Fibroblast of skin of right quadriceps (primary cell): ENCODE measurements around the gene PRKAG1.

Experiments used
- DNase-seq: peaks from one replicate; pipeline ENCODE4 v3.0.0-alpha.2; 2013

Gene PRKAG1

DNA sequence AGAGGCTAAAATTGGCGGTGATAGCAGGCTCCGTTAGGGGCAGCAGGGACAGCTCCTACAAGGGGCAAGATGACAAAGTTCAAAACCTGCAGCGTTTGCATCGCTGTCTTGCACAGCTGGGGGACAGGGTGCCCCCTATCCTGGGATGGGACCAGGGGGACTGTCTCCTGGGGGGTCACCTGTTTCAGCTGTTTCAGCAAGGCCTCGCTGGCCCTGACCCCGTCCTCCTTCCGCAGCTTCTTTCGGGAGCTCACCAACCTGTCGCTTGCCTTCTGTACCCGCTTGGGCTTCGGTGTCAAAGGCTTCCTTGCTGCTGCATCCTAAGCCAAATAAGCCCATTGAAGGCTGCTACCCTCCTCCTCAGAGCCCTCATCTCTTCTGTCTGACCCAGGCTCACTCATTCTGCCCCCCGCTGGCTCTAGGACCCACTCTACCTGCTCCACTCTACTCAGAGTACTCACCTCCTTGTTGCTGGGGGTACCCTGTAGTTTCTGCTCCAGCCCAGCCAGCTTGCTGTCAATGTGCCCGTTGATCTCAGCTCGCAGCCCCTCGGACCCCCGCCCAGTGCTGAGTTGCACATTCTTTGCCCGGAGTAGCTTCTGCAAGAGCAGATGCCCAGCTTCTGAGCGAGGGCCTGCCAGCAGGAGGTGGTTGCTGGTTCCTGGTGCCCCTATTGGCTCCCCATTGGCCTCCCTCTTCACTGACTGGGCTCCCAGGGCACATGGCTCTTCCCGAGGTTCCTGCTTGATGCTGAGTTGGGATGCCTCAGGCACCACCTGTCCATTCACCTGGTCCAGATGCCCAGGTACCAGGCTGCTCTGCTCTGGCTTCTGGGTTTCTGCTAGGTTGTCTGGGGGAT lies 12.4 kb upstream of the PRKAG1 start:
- DNase-seq = no peak

- DNase-seq = no peak
These were observed 11.5 kb upstream of the PRKAG1 start for GRCh38 chr12:49030119-49030518.

DNA sequence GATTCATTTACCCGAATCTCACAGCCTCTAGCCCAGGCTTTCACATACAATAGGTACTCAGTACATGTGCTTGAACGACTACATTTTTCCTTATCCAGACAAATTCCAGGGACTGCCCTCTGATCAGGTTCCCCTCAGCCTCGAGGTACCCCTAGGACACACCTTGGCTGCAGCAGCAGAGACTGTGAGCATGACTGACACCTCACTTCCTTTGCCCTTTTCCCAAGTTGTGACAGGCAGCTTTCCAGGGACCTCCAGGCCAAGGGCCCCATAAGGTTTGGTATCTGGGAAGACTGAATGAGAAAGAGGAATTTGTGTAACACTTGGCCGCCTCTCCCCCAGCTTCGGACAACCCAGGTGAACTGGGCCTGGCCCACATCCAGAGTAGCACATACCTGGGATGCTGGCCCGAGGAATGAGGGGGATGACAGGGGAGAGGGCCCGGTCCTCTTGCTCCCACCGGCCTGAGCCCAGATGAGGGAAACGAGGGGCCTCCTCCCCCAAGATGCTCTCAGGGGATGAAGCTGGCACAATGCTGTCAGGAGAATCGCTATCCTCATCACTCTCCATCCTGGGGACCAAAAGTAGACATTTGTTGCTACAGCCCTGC lies 10.2 kb upstream of the PRKAG1 start:
- no peak for DNase-seq

- no peak for DNase-seq
These were observed 9.4 kb upstream of the PRKAG1 start for GRCh38 chr12:49027846-49028555.

DNA sequence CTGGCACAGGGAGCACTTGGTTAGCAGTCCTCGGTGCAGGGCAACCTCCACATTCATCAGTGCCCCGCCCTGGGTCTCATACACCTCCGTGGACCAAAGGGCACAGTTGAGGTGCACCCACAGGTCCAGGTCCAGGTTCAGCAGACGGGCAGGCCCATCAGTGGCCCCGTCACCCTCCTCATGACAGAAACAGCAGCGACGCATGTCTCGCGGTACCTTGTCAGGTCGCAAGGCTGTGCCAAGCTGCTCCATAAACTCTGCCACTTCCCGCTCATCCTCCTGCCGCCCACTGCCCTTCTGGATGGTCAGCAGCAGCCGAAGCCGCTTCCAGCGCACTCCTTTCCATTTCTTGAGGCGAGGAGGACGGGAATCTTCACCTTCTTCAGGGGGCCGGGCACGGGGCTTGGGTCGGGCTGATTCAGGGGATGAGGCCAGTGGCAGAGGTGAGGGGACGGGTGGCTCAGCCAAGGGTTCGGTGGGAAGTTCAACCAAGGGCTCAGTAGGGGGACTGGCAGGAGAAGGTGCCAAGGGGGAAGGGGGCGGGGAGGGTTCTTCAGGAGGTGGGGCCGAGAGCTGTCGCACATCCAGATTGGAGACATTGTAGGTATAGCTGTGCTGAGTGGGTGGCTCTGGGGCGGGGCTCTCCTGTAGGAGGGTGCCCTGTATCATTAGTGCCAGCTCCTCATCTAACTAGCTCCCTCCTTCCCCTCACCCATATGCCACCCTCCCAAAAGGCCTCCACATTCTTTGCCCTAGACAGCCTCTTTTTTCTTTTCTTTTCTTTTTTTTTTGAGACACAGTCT lies 8.3 kb upstream of the PRKAG1 start:
- DNase-seq = no peak

DNA sequence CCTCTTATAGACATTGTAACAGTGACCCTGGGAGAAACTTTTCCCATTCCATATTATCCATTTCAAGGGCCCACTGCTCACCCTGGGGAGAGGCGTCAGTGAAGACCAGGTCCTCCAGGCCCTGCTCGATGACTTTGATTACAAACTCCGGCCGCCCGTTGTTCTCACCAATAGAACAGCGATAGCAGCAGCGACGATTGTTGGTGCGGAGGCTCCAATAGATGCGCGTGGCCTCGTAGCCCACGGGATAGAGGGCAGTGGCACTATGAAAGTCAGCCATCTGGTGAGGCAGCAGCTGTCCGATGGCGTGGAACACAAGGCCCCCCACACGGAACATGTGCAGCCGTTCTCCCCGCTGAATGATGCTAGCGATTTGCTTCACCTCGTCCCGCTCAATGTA lies 7.5 kb upstream of the PRKAG1 start:
- DNase-seq = no peak

GRCh38 chr12:49025463-49025862 lies 6.9 kb upstream of the PRKAG1 start:
- DNase-seq = no peak

GRCh38 chr12:49024543-49024942 lies 6.0 kb upstream of the PRKAG1 start:
- DNase-seq = no peak

GRCh38 chr12:49023812-49024211 lies 5.2 kb upstream of the PRKAG1 start:
- no peak for DNase-seq

DNA sequence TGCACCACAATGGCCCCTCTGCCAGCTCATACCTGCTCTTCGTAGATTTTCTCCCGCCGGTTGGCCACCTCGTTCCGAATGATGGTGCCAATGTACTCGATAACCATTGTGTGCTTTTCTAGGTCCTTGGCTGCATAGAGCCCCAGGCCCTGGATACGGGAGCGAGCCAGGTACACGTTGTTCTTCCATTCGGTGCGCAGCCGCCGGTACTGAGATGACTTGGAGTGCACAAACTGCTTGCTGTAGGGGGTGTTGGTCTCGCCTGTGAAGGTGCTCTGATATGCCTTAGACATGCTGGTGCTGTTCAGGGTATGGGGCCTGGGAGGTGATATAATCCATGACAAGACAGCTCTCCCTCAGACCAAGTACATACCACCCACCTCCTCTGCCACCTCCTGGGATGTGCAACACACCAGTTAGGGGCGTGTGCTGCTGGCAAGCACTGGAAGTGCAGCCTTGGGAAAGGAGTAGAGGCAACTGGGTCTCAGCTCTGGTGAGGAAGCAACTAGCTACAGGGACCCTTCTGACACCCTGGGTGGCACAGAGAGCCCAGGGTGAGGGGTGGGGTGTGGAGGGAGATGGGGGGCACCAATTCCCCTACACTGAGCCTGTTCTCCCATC lies 4.1 kb upstream of the PRKAG1 start:
- no peak for DNase-seq

DNA sequence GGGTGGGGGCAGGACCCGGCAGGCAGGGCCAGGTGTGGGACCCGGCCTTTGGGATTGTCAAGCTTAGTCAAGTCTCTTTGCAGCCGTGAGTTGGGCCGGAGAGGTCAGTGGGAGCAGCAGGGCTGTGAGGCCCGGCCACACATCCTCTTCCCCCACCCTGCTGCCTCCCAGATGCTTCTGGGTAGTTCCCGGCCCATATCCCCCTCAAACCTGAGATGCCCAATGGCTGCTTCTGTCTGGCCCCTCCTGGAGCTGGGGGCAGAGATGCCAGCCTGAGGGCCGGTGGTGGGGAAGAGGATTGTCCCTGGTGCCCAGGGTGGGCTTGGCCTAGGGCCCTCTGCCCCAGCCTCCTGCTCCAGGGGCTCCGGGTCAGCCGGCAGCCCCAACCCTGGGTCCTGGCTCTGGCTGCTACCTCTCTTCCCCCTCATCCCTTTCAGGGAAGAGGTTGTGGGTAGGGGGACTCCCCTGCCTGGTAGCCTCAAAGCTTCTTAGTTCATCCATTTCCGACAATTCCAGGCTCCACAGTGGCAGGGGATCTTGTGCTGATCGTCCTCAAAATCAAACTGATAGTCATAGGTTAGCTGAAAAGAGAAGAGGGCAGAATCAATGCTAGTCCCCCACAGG lies 2.8 kb upstream of the PRKAG1 start:
- DNase-seq = no peak

DNA sequence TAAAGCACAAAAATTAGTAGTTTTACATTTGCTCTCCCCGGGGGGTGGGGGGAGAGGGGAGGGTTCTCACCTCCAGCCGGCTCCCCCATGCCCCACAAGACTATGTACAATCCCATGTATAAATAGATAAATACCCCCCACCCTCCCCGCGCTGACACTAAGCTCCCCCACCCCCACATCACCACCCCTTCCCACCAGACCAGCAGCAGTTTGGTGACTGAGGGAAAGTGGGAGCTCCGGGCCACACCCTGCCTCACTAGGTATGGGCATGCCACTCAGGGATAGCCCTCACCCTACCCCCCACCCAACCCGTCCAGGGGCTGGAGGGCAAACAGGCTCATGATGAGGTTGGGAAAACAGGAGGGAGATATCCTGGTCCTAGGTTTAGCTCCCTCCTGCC lies 1.9 kb upstream of the PRKAG1 start:
- no peak for DNase-seq

DNA sequence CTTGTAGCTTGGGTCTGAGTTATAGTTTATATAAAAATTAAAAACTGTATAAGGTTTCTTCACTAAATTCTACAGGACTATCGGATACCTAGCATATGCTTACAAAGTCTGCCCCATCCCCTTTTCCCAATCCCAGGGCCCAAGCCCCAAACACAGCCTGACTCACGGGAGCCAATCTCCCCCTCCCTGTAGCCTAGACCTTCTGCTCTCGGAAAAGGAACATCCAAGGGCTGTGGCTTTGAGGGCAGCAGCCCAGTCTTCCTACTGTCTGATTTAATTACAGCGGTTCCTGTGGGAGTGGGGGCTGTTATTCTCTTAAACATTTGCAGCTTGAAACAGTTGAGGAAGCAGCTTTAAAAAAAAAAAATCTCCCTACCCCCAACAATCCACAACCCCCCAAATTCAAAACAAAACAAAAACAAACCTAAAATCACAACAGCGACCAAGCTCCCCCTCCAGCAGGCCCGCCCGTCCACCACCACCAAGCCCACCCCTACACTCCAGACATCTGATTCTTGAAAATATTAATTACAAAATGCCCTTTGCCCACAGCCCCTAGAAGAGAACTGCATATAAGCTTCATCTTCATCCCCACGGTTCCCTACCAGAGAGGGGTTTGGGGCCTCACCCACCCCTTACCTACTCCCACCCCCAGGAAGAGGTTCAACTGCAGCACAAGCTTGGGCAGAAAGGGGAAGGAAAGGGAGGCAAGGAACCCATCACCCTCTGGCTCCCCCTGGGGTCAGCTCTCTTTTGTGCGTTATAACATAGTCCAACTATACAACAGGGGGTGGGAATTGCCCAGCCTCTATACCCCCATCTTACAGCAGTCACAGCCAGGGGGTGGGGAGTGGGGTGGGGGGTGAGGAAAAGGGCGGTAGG lies 1.1 kb upstream of the PRKAG1 start:
- DNase-seq = peak; percentile 55

DNA sequence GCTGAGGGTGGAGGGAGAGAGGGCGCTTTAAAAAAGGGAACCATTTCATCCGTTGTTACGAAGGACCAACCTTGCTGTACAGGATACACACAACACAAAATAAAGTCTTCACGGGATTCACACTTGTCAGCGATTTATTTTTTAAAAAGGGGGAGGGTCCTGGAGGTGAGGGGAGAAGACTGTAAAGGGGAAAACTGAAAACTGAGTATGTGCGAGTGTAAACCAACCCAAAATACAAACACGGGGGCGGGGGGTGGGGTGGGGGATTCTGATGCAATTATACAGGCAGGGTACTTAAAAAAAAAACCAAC lies 499 bp upstream of the PRKAG1 start:
- no peak for DNase-seq

- DNase-seq = peak; percentile 41
These were observed 700 bp downstream of the PRKAG1 start for GRCh38 chr12:49017891-49018260.

DNA sequence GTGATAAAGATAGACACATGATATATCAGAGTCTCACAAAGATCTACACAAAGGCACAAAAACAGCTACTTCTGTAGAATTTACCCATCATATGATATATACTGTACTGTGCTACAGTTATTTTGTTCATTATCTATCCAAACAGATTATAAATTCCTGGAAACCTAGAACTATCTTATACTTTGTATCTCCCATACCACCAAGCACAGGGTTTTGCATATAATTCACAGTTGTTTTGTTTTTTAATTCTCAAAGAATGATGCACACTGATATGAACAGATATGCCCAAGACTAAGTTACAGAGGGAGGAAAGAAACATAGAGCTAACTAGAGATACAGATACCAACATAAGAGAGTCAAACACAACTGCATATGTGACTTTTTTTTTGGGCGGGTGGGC lies 3.4 kb downstream of the PRKAG1 start:
- no peak for DNase-seq

- DNase-seq = peak; percentile 30
These were observed 4.0 kb downstream of the PRKAG1 start for GRCh38 chr12:49014547-49014946.

DNA sequence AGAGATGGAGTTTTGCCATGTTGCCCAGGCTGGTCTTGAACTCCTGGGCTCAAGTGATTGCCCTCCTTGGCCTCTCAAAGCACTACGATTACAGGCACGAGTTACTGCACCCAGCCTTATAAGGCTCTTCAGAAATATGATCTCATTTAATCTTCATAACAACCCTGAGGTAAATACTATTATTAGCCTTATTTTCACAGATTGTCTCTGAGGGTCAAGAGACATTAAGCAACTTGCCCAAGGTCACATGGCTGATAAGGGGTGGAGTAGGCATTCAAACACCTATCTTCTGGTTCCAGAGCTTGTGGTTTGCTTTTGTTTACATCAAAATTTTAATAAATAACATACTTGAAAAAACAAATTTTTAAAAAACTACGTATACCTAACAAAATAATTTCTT lies 5.1 kb downstream of the PRKAG1 start:
- no peak for DNase-seq

GRCh38 chr12:49012739-49013138 lies 5.8 kb downstream of the PRKAG1 start:
- no peak for DNase-seq

GRCh38 chr12:49010092-49010668 lies 8.4 kb downstream of the PRKAG1 start:
- no peak for DNase-seq

GRCh38 chr12:49008943-49009342 lies 9.6 kb downstream of the PRKAG1 start:
- DNase-seq = no peak
